ENCODE data around the gene L3MBTL4.

- no peak for TF ChIP-seq CTCF (IDR thresholded peaks at IDR 0.05; ENCODE audit: poor library complexity)
- no peak for TF ChIP-seq EZH2phosphoT487 (IDR thresholded peaks at IDR 0.05; ENCODE audit: low read depth, severe bottlenecking, unreplicated experiment)
These were observed 214.9 kb downstream of the L3MBTL4 start for GRCh38 chr18:6199777-6200176.

Measured in hepatocyte (in vitro differentiated cells).